GM19463 (cell line): ENCODE measurements around the gene GLS2.
"Not testable (repeated sequence)": the region's sequence is repeated elsewhere in the genome, so short reads cannot be mapped to it uniquely, and the experiment has no call there.

Experiments
- ATAC-seq: cut with Tn5 transposase; IDR thresholded peaks from one replicate; pipeline ENCODE4 v1.9.1; 2021; ENCODE audit warnings: mild to moderate bottlenecking, moderate library complexity; ENCODE audit not compliant: unreplicated experiment

The GLS2 gene

GRCh38 chr12:56488041-56488955 lies at the start of gene GLS2:
TSS of gene GLS2 (minus strand) at chr12:56488161. CDS start at chr12:56488118, 43 bp downstream.
- ATAC-seq: peak; percentile 89

GRCh38 chr12:56537546-56537945 lies 49.6 kb upstream of the GLS2 start:
- no peak for ATAC-seq

- ATAC-seq: no peak
These were observed 42.6 kb upstream of the GLS2 start for GRCh38 chr12:56530390-56531055.

- no peak for ATAC-seq
These were observed 41.7 kb upstream of the GLS2 start for GRCh38 chr12:56529656-56530055.

GRCh38 chr12:56528846-56529245 lies 40.9 kb upstream of the GLS2 start:
- ATAC-seq: no peak

- ATAC-seq: no peak
These were observed 34.6 kb upstream of the GLS2 start for GRCh38 chr12:56522411-56523193.

GRCh38 chr12:56521590-56522371 lies 33.8 kb upstream of the GLS2 start, which contains the start of gene RBMS2:
TSS of gene RBMS2 (plus strand) at chr12:56521820. CDS start at chr12:56522024, 204 bp downstream.
- no peak for ATAC-seq

- ATAC-seq: no peak
These were observed 33.2 kb upstream of the GLS2 start for GRCh38 chr12:56521209-56521589.

- no peak for ATAC-seq
These were observed 32.5 kb upstream of the GLS2 start for GRCh38 chr12:56520506-56520905.

GRCh38 chr12:56520048-56520447 lies 32.1 kb upstream of the GLS2 start:
- no peak for ATAC-seq

GRCh38 chr12:56518570-56518969 lies 30.6 kb upstream of the GLS2 start:
- ATAC-seq: no peak

GRCh38 chr12:56517854-56518253 lies 29.9 kb upstream of the GLS2 start:
- no peak for ATAC-seq

- not testable (repeated sequence) for ATAC-seq
These were observed 26.0 kb upstream of the GLS2 start for GRCh38 chr12:56514014-56514318.

- no peak for ATAC-seq
These were observed 22.8 kb upstream of the GLS2 start for GRCh38 chr12:56510786-56511185.

GRCh38 chr12:56499879-56500278 lies 11.9 kb upstream of the GLS2 start:
- not testable (repeated sequence) for ATAC-seq

- not testable (repeated sequence) for ATAC-seq
These were observed 11.5 kb upstream of the GLS2 start for GRCh38 chr12:56499452-56499851.

GRCh38 chr12:56498126-56498902 lies 10.4 kb upstream of the GLS2 start:
- not testable (repeated sequence) for ATAC-seq

GRCh38 chr12:56496704-56497103 lies 8.7 kb upstream of the GLS2 start:
- not testable (repeated sequence) for ATAC-seq

GRCh38 chr12:56494481-56494880 lies 6.5 kb upstream of the GLS2 start:
- ATAC-seq: not testable (repeated sequence)

- ATAC-seq: not testable (repeated sequence)
These were observed 6.1 kb upstream of the GLS2 start for GRCh38 chr12:56494106-56494415.
